Adrenal gland (tissue), 5 donors: ENCODE results near the gene THBD.

Source experiments
- CTCF ChIP-seq, 6 experiments: fragments of 450-650 bp in 4 of 6; fragments of 200-600 bp in 2 of 6; sonication (generic) in 1 of 6; IDR thresholded peaks; 1 replicate in 5 of 6; 2 replicates in 1 of 6; pipeline versions ENCODE4 v1.5.1 to v1.8.0; 2016 to 2021; ENCODE audit warnings: antibody characterized with exemption in 6 of 6, mild to moderate bottlenecking in 2 of 6, moderate library complexity in 1 of 6
- POLR2A ChIP-seq, 2 donors: fragments of 450-650 bp; IDR thresholded peaks; one replicate each; pipeline ENCODE4 v1.6.1; 2017; ENCODE audit warnings: antibody characterized with exemption in 2 of 2, mild to moderate bottlenecking in 2 of 2, moderate library complexity in 1 of 2
- donor health status: DM: no; HTN: no; CAD: no.

GRCh38 chr20:23021541-23021940, 27.9 kb downstream of the THBD start:
- TF ChIP-seq CTCF (IDR thresholded peaks at IDR 0.05) (no peak), POLR2A (IDR thresholded peaks at IDR 0.05) (no peak)
